HepG2 (cell line): ENCODE results near the gene CARHSP1. TPM values are rescaled to one million over a fixed set of nuclear protein-coding genes. Genes with fewer than 3 reads are reported as not detected.

ENCODE experiments used
- ARID2 ChIP-seq: sonication (generic); formaldehyde crosslinking; IDR thresholded peaks from 2 replicates; pipeline ENCODE4 v1.8.1; 2022; ENCODE audit warnings: mild to moderate bottlenecking, missing genetic modification reagents, borderline replicate concordance
- ARID5B ChIP-seq: IDR thresholded peaks from 2 replicates; pipeline ENCODE4 v1.4.0; 2020; ENCODE audit warnings: mild to moderate bottlenecking, missing genetic modification reagents
- ATF7-NPFF ChIP-seq: sonication (generic); formaldehyde crosslinking; IDR thresholded peaks from 2 replicates; pipeline ENCODE4 v1.8.1; 2023; ENCODE audit warnings: mild to moderate bottlenecking, low read depth, missing genetic modification reagents, moderate library complexity
- BCL6 ChIP-seq: IDR thresholded peaks from 2 replicates; pipeline ENCODE4 v1.6.1; 2016; ENCODE audit warnings: missing genetic modification reagents, missing compliant biosample characterization
- CAMTA2 ChIP-seq: sonication (generic); formaldehyde crosslinking; IDR thresholded peaks from 2 replicates; pipeline ENCODE4 v1.4.0; 2020; ENCODE audit warnings: mild to moderate bottlenecking, missing genetic modification reagents, borderline replicate concordance
- CREB1 ChIP-seq, 2 experiments: fragments of 450-650 bp in 1 of 2; IDR thresholded peaks; 2 replicates each; pipeline ENCODE4 v1.6.1; 2016 to 2017; ENCODE audit warnings: control low read depth in 1 of 2, mild to moderate bottlenecking in 1 of 2, missing compliant biosample characterization in 1 of 2, missing genetic modification characterization in 1 of 2
- DR1 ChIP-seq: sonication (generic); formaldehyde crosslinking; IDR thresholded peaks from 2 replicates; pipeline ENCODE4 v1.8.0; 2021; ENCODE audit warnings: mild to moderate bottlenecking, missing genetic modification reagents, inconsistent platforms
- FOXK1 ChIP-seq: sonication (generic); formaldehyde crosslinking; IDR thresholded peaks from 2 replicates; pipeline ENCODE4 v1.4.0; 2020; ENCODE audit warnings: low read depth, missing genetic modification reagents, borderline replicate concordance
- HIVEP1 ChIP-seq: sonication (generic); formaldehyde crosslinking; IDR thresholded peaks from 2 replicates; pipeline ENCODE4 v1.4.0; 2020; ENCODE audit warnings: mild to moderate bottlenecking, missing genetic modification reagents
- HOXA3 ChIP-seq: sonication (generic); formaldehyde crosslinking; IDR thresholded peaks from 2 replicates; pipeline ENCODE4 v1.5.0; 2020; ENCODE audit warnings: missing genetic modification reagents
- IKZF1 ChIP-seq: fragments of 450-650 bp; IDR thresholded peaks from 2 replicates; pipeline ENCODE4 v1.7.1; 2016
- MAF1 ChIP-seq: sonication (generic); formaldehyde crosslinking; IDR thresholded peaks from 2 replicates; pipeline ENCODE4 v1.5.0; 2020; ENCODE audit warnings: missing genetic modification reagents, borderline replicate concordance
- MATR3 ChIP-seq: sonication (generic); formaldehyde crosslinking; IDR thresholded peaks from 2 replicates; pipeline ENCODE4 v1.4.0; 2020; ENCODE audit warnings: missing genetic modification reagents
- MIER2 ChIP-seq: IDR thresholded peaks from 2 replicates; pipeline ENCODE4 v1.6.1; 2016; ENCODE audit warnings: missing biosample characterization, missing genetic modification reagents
- MLLT10 ChIP-seq: sonication (generic); formaldehyde crosslinking; IDR thresholded peaks from 2 replicates; pipeline ENCODE4 v1.4.0; 2020; ENCODE audit warnings: missing genetic modification reagents
- RFX1 ChIP-seq: fragments of 450-650 bp; IDR thresholded peaks from 2 replicates; pipeline ENCODE4 v1.6.1; 2017
- TARDBP ChIP-seq: sonication (generic); formaldehyde crosslinking; IDR thresholded peaks from 2 replicates; pipeline ENCODE4 v1.8.0; 2022; ENCODE audit warnings: mild to moderate bottlenecking, missing genetic modification reagents
- TOE1 ChIP-seq: sonication (generic); formaldehyde crosslinking; IDR thresholded peaks from 2 replicates; pipeline ENCODE4 v1.4.0; 2020; ENCODE audit warnings: mild to moderate bottlenecking, missing genetic modification reagents
- ZC3H4 ChIP-seq: sonication (generic); formaldehyde crosslinking; IDR thresholded peaks from 2 replicates; pipeline ENCODE4 v1.4.0; 2020; ENCODE audit warnings: missing genetic modification reagents, borderline replicate concordance
- ZNF484 ChIP-seq: sonication (generic); formaldehyde crosslinking; IDR thresholded peaks from 2 replicates; pipeline ENCODE4 v1.5.1; 2020; ENCODE audit warnings: mild to moderate bottlenecking, low read depth, missing genetic modification reagents, borderline replicate concordance
- ZNF780A ChIP-seq: sonication (generic); formaldehyde crosslinking; IDR thresholded peaks from 2 replicates; pipeline ENCODE4 v1.8.0; 2022; ENCODE audit warnings: mild to moderate bottlenecking, missing genetic modification reagents, moderate library complexity
- polyA plus RNA-seq, 8 experiments: library from polyadenylated mRNA; depleted of rRNA in 3 of 8; stranded (reverse) in 7 of 8; unstranded in 1 of 8; fragments of >200 nt; fragmentation: Illumina TruSeq in 4 of 8; extraction: Trizol in 4 of 8; gene quantifications; 2 replicates each; pipeline versions ENCODE4 v1.2.1 to v1.2.3, GENCODE V29; 2011 to 2016; ENCODE audit warnings: low read depth in 4 of 8, missing spikeins in 1 of 8, mixed read lengths in 1 of 8; ENCODE audit not compliant: insufficient read depth in 1 of 8
- total RNA-seq, 5 experiments: library from RNA; depleted of rRNA; stranded (reverse); fragments of >200 nt; fragmentation: Illumina TruSeq; extraction: Trizol; gene quantifications; 2 replicates each; pipeline ENCODE4 v1.2.3, GENCODE V29; 2016; ENCODE audit warnings: low read depth in 1 of 5

CARHSP1 gene
- total and polyA plus RNA-seq, 2 of the 13 experiments (the other 11 are each of a cell fraction or from before 2014, with no cell fraction given): 173 to 345 TPM

- TF ChIP-seq RFX1 (no peak), CAMTA2 (CRISPR knock-in tag) (no peak), ARID5B (CRISPR knock-in tag) (peak; percentile 79), MIER2 (CRISPR knock-in tag) (peak; percentile 57; the same call in 1 of the 2 replicates), DR1 (no peak), FOXK1 (peak; percentile 46; the same call in 1 of the 2 replicates), TOE1 (CRISPR knock-in tag) (no peak), TARDBP (CRISPR knock-in tag) (peak; percentile 84; the same call in 1 of the 2 replicates), IKZF1 (no peak), ZC3H4 (CRISPR knock-in tag) (no peak), CREB1 (IDR thresholded peaks at IDR 0.05) (no peak), CREB1 (CRISPR knock-in tag; IDR thresholded peaks at IDR 0.05) (no peak), BCL6 (CRISPR knock-in tag) (peak; percentile 57; the same call in 1 of the 2 replicates), MATR3 (no peak), HOXA3 (CRISPR knock-in tag) (peak; percentile 50), ARID2 (no peak), ATF7-NPFF (CRISPR knock-in tag) (peak; percentile 94), MAF1 (CRISPR knock-in tag) (no peak), HIVEP1 (CRISPR knock-in tag) (peak; percentile 34; the same call in 1 of the 2 replicates), MLLT10 (CRISPR knock-in tag) (no peak), ZNF780A (CRISPR knock-in tag) (no peak), ZNF484 (CRISPR knock-in tag) (no peak)
These were observed 2.5 kb downstream of the CARHSP1 start (continued) for GRCh38 chr16:8866118-8866883.
